UCSD-AML1 (cell line): ENCODE measurements around the gene CEP95.
"Not testable (repeated sequence)": the region's sequence is repeated elsewhere in the genome, so short reads cannot be mapped to it uniquely, and the experiment has no call there.

ENCODE experiments used
- DNase-seq: peaks from one replicate; lab custom pipeline; 2025; ENCODE audit not compliant: unreplicated experiment; lab: John Stamatoyannopoulos, UW

The CEP95 gene

DNA sequence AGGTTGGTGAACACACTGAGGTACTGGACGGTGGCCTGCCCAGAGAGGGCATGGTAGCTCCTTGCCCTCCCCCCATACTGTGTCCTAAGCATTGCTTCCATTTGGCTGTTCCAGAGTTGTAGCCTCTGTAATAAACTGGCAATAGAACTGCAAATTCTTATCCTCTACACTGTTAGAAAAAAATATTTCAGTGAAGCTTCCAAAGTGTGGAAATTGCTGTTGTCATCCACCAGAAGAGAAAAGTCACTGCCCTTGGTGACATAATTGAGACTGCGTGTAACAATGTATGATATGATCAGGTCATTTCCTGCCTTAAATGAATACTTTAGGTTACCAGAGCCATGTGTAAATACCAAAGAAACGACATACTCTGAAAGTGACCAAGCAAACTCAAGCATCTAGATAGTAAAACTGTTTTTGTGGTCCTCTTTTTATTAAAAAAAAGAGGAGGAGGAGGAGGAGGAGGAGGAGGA, 65.9 kb downstream of the CEP95 start:
- DNase-seq, result no peak

DNA sequence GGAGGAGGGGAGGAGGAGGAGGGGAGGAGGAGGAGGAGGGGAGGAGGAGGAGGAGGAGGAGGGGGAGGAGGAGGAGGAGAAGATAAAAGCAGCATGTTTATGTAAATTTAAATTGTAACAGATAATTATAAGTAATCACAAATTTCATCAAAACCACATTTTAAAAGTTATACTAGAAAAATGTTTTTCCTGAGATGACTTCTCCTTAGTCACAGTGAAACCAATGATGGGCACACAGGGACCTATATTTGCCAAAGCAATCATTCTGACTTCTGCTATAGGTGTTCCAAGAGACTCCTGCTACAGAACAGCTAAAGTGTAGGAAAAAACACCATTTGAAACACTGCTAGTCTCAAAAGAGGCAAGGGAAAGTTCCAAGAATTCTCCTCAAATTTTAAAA, 66.4 kb downstream of the CEP95 start:
- DNase-seq, result no peak

DNA sequence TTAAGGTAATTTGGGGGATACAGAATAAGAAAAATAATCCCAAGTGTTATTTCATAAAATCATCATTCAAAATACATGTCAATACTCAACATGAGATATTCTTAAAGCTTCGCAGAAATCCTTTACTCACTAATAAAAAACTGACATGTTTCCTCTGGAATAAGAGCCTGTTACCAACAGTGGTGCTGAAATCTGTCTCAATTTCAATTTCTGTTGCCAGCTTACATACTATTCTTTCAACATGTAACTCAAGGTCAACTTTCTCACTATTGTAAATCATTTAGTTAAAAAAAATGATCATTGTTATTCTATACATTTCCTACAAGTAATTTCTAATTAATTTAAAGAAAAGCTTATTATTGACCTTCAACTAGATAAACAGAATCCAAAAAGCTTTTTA, 67.9 kb downstream of the CEP95 start:
- DNase-seq, result no peak

DNA sequence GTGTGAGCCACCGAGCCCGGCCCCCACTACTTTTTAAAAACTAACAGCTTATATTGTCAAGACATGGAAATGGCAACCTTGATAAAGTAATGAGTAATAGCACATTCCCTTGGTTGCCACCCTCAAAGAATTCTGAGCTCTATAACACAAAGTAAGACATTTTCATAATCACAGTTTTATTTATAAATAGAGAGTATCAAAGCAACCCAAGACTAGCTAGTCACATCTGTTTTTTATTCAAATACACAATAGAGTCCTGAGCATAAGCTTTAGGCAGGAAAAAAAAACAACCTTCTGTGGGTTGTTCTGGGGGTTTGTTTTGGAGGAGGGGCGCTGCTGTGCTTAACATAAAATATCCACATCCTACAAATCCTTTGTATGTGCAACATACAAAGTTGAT, 68.7 kb downstream of the CEP95 start:
- no peak for DNase-seq

DNA sequence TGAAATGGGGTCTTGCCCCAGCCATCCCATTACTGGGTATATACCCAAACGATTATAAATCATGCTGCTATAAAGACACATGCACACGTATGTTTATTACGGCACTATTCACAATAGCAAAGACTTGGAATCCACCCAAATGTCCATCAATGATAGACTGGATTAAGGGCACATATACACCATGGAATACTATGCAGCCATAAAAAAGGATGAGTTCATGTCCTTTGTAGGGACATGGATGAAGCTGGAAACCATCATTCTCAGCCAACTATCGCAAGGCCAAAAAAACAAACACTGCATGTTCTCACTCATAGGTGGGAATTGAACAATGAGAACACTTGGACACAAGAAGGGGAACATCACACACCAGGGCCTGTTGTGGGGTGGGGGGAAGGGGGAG, 70.2 kb downstream of the CEP95 start:
- not testable (repeated sequence) for DNase-seq

DNA sequence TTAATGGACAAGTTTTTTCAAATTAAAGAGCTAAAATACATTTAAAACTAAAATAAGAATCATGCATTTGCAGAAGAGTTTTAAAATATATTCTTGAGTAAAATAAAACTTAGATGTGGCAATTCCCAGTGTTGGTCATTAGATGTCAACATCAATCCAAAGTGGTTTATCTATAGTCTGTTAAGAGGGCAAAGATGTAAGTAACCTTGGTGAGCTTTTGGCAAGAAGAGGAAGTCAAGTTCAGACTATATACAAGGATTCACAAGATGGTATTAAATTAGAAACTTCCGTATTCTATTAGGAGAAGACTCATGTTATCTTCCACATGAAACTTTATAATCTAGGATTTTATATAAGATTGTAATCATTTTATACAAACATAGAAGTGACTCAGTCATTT, 73.1 kb downstream of the CEP95 start:
- DNase-seq, result no peak

DNA sequence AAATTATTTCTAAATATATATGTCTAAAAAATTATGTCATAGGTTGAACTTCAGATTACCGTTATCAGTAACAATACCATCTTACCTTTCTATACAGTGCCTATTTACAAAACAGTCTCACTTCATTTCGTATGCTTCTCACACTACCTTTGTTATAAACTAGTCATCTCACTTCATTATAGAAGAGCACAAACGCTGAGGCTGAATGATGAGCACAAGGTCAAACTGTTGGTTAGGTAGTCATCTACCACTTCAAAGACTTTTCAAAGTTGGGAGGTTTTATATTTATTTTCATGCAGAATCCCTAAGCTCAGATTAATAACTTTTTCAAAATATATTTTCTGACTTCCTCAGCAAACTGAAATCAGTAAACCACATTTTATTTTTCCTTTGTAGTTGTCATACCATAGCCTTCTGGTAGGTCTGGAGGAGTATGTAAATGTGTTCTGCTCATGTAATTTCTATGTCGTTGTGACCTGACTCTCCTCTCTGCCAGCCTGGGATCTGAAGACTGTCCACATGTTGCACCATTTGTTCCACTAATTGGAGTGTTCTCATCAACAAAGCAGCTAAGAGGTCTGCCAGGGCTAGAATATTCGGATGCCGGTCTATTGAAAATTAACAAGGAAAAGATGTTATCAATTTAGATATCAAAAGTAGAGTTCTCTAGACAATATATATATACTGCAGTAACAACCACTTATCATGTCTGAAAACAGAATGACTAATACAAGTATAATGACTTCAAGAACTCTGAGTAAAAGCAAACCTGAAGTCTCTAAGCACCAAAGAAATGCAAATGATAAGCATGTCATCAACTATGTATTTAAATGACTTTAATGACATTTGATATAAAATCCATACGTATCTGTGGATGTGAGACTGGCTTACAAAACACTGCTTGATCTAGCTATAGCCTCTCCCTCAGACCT, 73.9 kb downstream of the CEP95 start:
- no peak for DNase-seq

DNA sequence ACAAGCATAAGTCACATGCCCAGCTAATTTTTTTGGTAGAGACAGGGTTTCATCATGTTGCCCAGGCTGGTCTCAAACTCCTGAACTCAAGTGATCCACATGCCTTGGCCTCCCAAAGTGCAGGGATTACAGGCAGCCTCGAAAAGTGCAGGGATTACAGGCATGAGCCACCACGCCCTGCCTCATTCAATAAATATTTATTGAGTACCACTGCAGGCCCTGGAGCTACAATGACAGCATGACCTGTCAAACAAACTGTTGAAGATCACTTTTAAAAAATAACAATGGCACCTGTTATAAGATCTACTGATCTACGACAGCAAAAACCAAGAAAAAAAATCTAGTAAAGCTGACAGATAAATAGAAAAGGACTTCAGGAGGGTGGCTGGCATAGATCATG, 76.3 kb downstream of the CEP95 start:
- no peak for DNase-seq

DNA sequence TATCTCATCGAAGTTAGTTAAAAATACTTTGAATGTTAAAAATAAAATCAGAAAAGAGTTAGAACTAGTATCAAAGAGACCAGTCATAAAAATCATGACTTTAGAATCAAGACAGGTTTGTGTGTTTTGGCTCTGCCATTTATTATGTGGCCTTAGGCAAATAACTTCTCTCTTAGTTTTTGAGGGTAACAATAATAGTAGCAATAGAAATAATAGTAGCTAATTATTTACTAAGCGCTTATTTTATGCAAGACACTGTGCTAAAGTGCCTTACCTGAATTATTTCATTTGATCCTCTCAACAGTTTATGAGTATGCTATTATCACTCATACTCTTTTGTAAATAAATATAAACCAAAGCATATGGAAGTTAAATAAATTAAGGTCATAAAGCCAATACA, 78.4 kb downstream of the CEP95 start:
- DNase-seq, result no peak
